Adrenal gland (tissue), 5 donors: Measurements from ENCODE around the gene CAMK2A.

Experiments used
- POLR2A ChIP-seq, 2 donors: fragments of 450-650 bp; IDR thresholded peaks; one replicate each; pipeline ENCODE4 v1.6.1; 2017; ENCODE audit warnings: antibody characterized with exemption in 2 of 2, mild to moderate bottlenecking in 2 of 2, moderate library complexity in 1 of 2
- TF ChIP-seq, protein P1 (sequence below), 6 experiments: fragments of 450-650 bp in 4 of 6; fragments of 200-600 bp in 2 of 6; sonication (generic) in 1 of 6; IDR thresholded peaks; 1 replicate in 5 of 6; 2 replicates in 1 of 6; pipeline versions ENCODE4 v1.5.1 to v1.8.0; 2016 to 2021; ENCODE audit warnings: antibody characterized with exemption in 6 of 6, mild to moderate bottlenecking in 2 of 6, moderate library complexity in 1 of 6
- donor health status: DM: no; HTN: no; CAD: no.

DNA sequence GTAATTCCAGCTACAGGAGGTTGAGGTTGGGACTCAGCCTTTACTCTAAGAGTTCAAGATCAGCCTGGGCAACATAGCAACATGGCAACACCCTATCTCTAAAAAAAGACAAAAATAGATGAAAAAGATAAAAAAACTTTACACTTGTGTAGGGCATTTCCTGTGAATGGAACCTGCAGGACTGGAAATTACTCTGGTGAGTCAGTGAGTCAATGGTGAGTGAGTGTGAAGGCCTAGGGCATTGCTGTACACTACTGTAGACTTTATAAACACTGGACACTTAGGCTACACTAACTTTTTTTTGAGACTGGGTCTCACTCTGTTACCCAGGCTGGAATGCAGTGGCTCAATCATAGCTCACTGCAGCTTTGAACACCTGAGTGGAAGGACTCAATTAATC lies 32.6 kb upstream of the CAMK2A start:
- TF ChIP-seq, protein P1, sequence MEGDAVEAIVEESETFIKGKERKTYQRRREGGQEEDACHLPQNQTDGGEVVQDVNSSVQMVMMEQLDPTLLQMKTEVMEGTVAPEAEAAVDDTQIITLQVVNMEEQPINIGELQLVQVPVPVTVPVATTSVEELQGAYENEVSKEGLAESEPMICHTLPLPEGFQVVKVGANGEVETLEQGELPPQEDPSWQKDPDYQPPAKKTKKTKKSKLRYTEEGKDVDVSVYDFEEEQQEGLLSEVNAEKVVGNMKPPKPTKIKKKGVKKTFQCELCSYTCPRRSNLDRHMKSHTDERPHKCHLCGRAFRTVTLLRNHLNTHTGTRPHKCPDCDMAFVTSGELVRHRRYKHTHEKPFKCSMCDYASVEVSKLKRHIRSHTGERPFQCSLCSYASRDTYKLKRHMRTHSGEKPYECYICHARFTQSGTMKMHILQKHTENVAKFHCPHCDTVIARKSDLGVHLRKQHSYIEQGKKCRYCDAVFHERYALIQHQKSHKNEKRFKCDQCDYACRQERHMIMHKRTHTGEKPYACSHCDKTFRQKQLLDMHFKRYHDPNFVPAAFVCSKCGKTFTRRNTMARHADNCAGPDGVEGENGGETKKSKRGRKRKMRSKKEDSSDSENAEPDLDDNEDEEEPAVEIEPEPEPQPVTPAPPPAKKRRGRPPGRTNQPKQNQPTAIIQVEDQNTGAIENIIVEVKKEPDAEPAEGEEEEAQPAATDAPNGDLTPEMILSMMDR (IDR thresholded peaks at IDR 0.05): no peak
- TF ChIP-seq POLR2A (IDR thresholded peaks at IDR 0.05): no peak
